ENCODE results near the gene MYO5C. TPM values are rescaled to one million over a fixed set of nuclear protein-coding genes. Genes with fewer than 3 reads are reported as not detected.

Gene MYO5C
- total and polyA plus RNA-seq, 2 of the 8 experiments (the other 6 are each of a cell fraction or from before 2014, with no cell fraction given), result 8.2 to 26.7 TPM

DNA sequence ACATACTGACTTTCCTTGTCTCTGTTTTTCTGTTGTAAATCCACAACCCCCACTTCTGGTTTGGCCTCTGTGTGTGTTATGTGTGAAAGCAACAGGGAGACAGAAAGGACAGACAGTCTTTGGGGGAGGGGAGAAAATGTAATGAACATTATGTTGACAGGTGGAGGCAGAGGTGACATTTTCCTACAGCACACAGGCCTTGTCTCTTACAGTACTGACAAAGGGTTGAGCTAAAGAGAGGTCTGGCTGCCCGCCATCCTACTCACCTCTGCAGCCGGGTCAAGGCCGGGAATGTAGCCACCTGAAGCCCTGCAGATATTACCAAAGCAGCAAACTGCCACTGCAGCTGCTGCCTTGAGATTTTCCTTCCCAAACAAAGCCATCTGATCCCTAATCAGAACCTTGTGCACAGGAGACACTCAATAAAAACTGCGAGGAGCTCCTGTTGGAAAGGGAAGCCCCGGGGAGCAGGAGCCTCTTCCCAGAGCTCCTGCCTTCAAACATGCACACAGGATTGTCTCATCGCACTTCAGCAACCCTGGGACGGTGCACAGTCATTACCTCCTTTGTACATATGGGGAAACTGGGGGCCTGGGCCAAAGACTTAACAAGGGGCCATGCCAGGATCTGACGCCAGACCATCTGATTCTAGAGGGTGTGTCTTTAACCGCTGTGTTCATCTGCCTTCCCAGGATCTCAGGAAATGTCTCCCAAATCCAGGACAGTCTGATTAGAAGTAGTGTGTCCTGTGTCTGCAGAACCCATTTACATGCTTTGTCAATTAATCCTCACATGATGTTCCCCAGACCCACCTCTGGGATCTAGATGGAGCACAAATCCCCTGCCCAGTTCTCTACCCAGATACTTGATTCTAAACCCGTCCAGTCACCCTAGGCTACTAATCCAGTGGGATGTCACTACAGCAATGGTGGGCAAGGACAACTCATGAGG lies 14.2 kb downstream of the MYO5C start (continued):
- no peak for TF ChIP-seq TEAD4 (IDR thresholded peaks at IDR 0.05; ENCODE audit: low read depth, low read length)
- no peak for TF ChIP-seq HDAC2 (IDR thresholded peaks at IDR 0.05; ENCODE audit: borderline replicate concordance in 1 of 2, low read depth in 2 of 2, low read length in 2 of 2)
- no peak for TF ChIP-seq RNF2 (IDR thresholded peaks at IDR 0.05; ENCODE audit: borderline replicate concordance, low read depth, low read length, missing control alignments, poor library complexity, severe bottlenecking)
- TF ChIP-seq EZH2 (IDR thresholded peaks at IDR 0.05; ENCODE audit: low read depth, low read length, severe bottlenecking), result no peak

Measured in H1 (cell line).